Common myeloid progenitor, CD34-positive (primary cell): Measurements from ENCODE around the gene ABCD1.
"Not testable (repeated sequence)": the region's sequence is repeated elsewhere in the genome, so short reads cannot be mapped to it uniquely, and the experiment has no call there.

Experiments used
- CTCF ChIA-PET: fragments of 350-600 bp; sonication (Branson Sonifier 250); formaldehyde crosslinking; loops from one replicate; lab custom pipeline; 2021; ENCODE audit warnings: antibody characterized with exemption; lab: Charles Lee
- POLR2A ChIA-PET: fragments of 350-600 bp; sonication (Branson Sonifier 250); formaldehyde crosslinking; loops from one replicate; lab custom pipeline; 2021; ENCODE audit warnings: antibody characterized with exemption; lab: Charles Lee
- DNase-seq, 3 donors: peaks; one replicate each; pipeline versions ENCODE4 v3.0.0 to v3.0.0-alpha.2; 2013
- H3K27ac ChIP-seq, 2 experiments: 1 replicate in 1 of 2; 2 replicates in 1 of 2; pipeline ENCODE4 v1.7.0; 2013; ENCODE audit warnings: inconsistent platforms in 2 of 2, low read length in 2 of 2, mild to moderate bottlenecking in 2 of 2, low read depth in 1 of 2, moderate library complexity in 1 of 2; ENCODE audit not compliant: severe bottlenecking in 2 of 2, insufficient read depth in 1 of 2, poor library complexity in 1 of 2
- H3K27me3 ChIP-seq, 5 experiments: replicated peaks in 2 of 5; 1 replicate in 3 of 5; 2 replicates in 2 of 5; pipeline versions ENCODE4 v1.6.1 to v1.7.0; 2013; ENCODE audit warnings: low read length in 4 of 5, mild to moderate bottlenecking in 2 of 5, moderate library complexity in 2 of 5, inconsistent platforms in 1 of 5; ENCODE audit not compliant: insufficient read depth in 5 of 5, control insufficient read depth in 4 of 5
- H3K36me3 ChIP-seq, 4 experiments: 1 replicate in 2 of 4; 2 replicates in 2 of 4; pipeline versions ENCODE4 v1.6.1 to v1.7.0; 2013; ENCODE audit warnings: low read length in 3 of 4, control low read depth in 1 of 4, mild to moderate bottlenecking in 1 of 4; ENCODE audit not compliant: control insufficient read depth in 4 of 4, insufficient read depth in 4 of 4
- H3K4me1 ChIP-seq, 4 experiments: 1 replicate in 3 of 4; 2 replicates in 1 of 4; pipeline versions ENCODE4 v1.6.1 to v1.7.1; 2013; ENCODE audit warnings: low read length in 3 of 4, mild to moderate bottlenecking in 3 of 4, control low read depth in 1 of 4, inconsistent platforms in 1 of 4, moderate library complexity in 1 of 4; ENCODE audit not compliant: control insufficient read depth in 4 of 4, insufficient read depth in 4 of 4; ENCODE audit errors: control extremely low read depth in 1 of 4
- H3K4me3 ChIP-seq, 7 experiments: 1 replicate in 4 of 7; 2 replicates in 3 of 7; pipeline versions ENCODE4 v1.5.1 to v1.7.0; 2013; ENCODE audit warnings: mild to moderate bottlenecking in 7 of 7, low read length in 6 of 7, moderate library complexity in 6 of 7, inconsistent platforms in 2 of 7, low read depth in 2 of 7, control low read depth in 1 of 7; ENCODE audit not compliant: insufficient read depth in 4 of 7, control insufficient read depth in 1 of 7; ENCODE audit errors: extremely low read depth in 1 of 7
- H3K9me3 ChIP-seq, 5 experiments: 1 replicate in 4 of 5; 2 replicates in 1 of 5; pipeline versions ENCODE4 v1.6.1 to v1.7.1; 2013; ENCODE audit warnings: low read length in 4 of 5, mild to moderate bottlenecking in 2 of 5, inconsistent platforms in 1 of 5, low read depth in 1 of 5, moderate library complexity in 1 of 5; ENCODE audit not compliant: control insufficient read depth in 4 of 5, insufficient read depth in 2 of 5; ENCODE audit errors: control extremely low read depth in 1 of 5
- WGBS: methylation state at CpG from one replicate; pipeline ENCODE4 v1.1.5; 2013; ENCODE audit not compliant: insufficient coverage; 5-methylcytosine and 5-hydroxymethylcytosine counted together

ABCD1 gene

DNA sequence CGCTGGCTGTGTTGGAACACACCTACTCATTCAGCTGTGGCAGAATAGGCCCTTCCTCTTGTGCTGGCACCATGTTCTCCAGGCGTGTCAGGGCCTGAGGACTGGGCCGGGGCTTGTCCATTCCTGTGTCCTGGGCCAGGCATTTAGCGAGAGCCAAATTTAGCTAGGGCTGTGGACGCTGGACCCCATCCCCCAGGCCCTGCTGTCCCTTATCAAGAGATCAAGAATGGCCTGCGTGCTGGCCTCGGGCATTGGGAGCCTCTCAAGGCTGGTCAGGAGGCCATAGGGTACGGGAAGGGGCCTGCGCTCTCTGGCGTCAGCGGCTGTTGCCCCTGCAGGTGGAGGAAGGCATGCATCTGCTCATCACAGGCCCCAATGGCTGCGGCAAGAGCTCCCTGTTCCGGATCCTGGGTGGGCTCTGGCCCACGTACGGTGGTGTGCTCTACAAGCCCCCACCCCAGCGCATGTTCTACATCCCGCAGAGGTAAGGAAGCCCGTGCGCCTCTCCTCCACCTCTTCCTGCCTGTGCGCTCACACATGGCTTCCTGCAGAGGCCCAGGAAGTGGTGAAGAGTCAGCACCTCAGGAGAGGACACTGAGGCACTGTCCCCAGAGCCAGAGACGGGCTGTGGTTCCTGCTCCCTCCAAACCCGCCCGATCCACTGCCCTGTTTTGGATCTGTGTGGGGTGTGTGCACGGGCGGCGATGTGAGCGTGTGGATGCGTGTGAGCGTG is 15.3 kb downstream of the ABCD1 start:
- Histone ChIP-seq H3K4me1 (peaks cover 0 to 4% (median 1%) of the 10 kb centered on the region in 4 experiments), H3K27ac (no peak overlapping the region), H3K9me3 (no peaks in the 10 kb centered on the region), H3K36me3 (peaks cover 0 to 4% (median 0%) of the 10 kb centered on the region in 4 experiments), H3K27me3 (no peaks in the 10 kb centered on the region), H3K4me3 (no peak overlapping the region)
- ChIA-PET CTCF (no interaction called here), POLR2A (no interaction called here)
- WGBS, result 89% methylated on average over 23 of the region's 29 CpGs
- no peak for DNase-seq

DNA sequence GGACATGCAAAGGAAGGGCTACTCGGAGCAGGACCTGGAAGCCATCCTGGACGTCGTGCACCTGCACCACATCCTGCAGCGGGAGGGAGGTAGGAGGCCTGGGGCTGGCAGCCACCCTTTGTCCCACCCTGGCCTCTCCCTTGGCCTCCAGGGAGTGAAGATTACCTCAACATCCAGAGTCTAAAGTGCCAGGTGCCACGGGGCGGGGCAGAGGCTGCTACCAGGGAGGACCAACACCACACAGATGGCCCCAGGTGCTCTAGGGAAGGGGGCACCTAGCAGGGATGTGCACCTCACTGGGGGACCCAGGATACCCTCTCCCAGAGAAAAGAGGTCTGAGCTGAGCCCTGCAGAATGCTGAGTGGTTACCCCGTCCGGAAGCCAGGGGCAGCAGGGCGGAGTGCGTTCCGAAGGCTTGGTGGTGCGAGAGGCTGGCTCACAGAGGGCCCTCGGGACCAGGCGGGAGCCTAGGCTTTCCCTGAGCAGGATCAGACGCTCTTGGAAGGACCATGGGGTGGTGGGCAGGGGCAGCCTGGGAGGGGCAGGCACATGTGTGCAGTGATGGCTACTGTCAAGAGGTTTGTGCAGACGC is 16.1 kb downstream of the ABCD1 start:
- no peaks in the 10 kb centered on the region for H3K9me3 ChIP-seq
- DNase-seq, result no peak
- peaks cover 0 to 4% (median 3%) of the 10 kb centered on the region in 4 experiments for H3K4me1 ChIP-seq
- peaks cover 0 to 4% (median 0%) of the 10 kb centered on the region in 4 experiments for H3K36me3 ChIP-seq
- ChIA-PET CTCF (no interaction called here), POLR2A (no interaction called here)
- no peak overlapping the region for H3K4me3 ChIP-seq
- WGBS, result 87% methylated on average over 12 of the region's 16 CpGs
- peaks cover 0 to 1% (median 0%) of the 10 kb centered on the region in 5 experiments for H3K27me3 ChIP-seq
- no peak overlapping the region for H3K27ac ChIP-seq

DNA sequence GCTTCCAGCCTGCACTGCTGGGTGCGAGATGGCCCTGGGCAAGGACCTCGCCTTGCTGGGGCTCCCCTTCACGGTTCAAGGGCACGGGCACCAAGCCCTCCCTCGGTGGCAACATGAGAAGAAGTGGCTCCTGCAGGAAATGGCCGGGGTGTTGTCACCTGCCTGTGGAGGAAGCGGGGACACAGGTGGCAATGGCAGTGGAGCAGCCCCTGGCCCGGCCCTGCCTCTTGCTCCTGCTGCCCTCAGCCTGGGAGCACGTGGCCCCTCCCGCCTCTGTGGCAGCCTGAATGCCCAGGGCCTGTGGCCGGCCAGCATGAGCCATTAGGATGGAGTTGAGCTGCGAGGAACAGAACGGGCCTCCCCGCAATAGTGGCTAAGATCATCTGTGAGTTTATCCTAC is 16.8 kb downstream of the ABCD1 start:
- H3K9me3 ChIP-seq, result no peaks in the 10 kb centered on the region
- peaks cover 0 to 4% (median 0%) of the 10 kb centered on the region in 4 experiments for H3K36me3 ChIP-seq
- H3K4me3 ChIP-seq, result no peak overlapping the region
- H3K4me1 ChIP-seq, result peaks cover 0 to 4% (median 3%) of the 10 kb centered on the region in 4 experiments
- WGBS, result 84% methylated on average over 11 of the region's 14 CpGs
- peaks cover 0 to 1% (median 0%) of the 10 kb centered on the region in 5 experiments for H3K27me3 ChIP-seq
- ChIA-PET CTCF (no interaction called here), POLR2A (no interaction called here)
- no peak overlapping the region for H3K27ac ChIP-seq
- DNase-seq, result no peak

DNA sequence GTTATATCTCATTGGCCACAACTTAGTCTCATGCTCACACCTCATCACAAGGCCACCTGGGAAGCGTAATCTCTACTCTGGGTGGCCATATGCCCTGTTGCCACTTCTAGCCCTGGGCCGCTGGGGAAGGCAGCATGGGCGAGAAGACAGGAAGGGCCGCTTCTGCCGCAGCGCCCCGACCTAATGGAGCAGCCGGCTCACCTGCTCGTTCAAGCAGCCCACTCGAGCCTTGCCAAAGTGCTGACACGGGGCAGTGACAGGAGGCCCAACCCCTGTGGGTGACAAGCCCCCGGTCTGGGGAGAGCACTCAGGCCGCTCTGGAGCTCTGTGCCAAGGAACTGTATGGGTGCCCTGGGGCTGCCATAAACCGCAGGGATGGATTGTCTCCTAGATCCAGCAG is 17.5 kb downstream of the ABCD1 start:
- H3K4me1 ChIP-seq, DNase-seq, POLR2A ChIA-PET, H3K9me3 ChIP-seq, CTCF ChIA-PET, H3K4me3 ChIP-seq, H3K27ac ChIP-seq, H3K27me3 ChIP-seq, H3K36me3 ChIP-seq: not testable (repeated sequence)
- 96% methylated on average over 12 of the region's 14 CpGs for WGBS

DNA sequence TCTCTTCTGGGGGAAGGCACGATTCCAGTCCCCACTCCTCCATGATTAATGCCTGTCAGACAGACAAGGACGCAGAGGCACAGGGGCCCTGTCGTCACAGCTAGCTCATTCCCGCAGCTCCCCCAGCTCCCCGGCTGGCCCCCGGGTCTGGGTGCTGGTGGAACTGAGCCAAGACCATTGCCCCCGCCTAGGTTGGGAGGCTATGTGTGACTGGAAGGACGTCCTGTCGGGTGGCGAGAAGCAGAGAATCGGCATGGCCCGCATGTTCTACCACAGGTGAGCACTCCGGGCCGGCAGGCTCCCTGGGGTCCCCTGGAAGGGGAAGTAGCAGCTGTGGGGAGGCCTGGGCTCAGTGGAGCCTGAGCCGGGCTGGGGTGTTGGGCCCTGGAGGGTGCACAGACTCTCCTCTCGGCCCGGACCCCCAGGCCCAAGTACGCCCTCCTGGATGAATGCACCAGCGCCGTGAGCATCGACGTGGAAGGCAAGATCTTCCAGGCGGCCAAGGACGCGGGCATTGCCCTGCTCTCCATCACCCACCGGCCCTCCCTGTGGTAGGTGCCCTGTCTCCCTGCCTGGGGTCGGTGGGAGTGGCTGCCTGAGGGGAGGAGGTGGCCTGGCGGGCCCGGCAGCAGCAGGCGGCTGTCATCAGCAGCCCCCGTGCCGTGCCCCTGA is 18.3 kb downstream of the ABCD1 start:
- H3K27me3 ChIP-seq, H3K27ac ChIP-seq, H3K4me3 ChIP-seq, POLR2A ChIA-PET, DNase-seq, H3K9me3 ChIP-seq, H3K4me1 ChIP-seq, CTCF ChIA-PET, H3K36me3 ChIP-seq: not testable (repeated sequence)
- WGBS, result 81% methylated on average over 12 of the region's 32 CpGs

DNA sequence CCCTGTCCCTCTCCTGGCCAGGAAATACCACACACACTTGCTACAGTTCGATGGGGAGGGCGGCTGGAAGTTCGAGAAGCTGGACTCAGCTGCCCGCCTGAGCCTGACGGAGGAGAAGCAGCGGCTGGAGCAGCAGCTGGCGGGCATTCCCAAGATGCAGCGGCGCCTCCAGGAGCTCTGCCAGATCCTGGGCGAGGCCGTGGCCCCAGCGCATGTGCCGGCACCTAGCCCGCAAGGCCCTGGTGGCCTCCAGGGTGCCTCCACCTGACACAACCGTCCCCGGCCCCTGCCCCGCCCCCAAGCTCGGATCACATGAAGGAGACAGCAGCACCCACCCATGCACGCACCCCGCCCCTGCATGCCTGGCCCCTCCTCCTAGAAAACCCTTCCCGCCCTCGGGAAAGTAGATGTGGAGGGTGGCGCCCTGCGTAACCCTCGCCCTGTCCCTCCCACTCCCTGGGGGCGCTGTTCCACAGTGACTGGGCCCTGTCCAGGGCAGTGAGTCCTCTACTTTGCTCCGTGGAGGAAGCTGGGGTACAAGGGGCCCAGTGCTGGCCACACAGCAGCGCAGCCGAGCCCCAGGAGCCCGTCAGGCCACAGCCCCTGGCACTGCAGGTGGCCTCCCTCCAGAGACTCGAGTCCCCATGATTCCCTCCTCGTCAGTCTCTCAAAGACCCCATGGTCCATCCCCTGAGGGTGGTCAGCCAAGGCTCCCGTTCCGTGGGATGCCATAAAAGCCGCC is 19.0 kb downstream of the ABCD1 start:
- H3K4me3 ChIP-seq, DNase-seq, H3K4me1 ChIP-seq, CTCF ChIA-PET, H3K27me3 ChIP-seq, POLR2A ChIA-PET, H3K36me3 ChIP-seq, H3K27ac ChIP-seq, H3K9me3 ChIP-seq: not testable (repeated sequence)
- WGBS, result 75% methylated on average over 14 of the region's 35 CpGs
